CD4-positive, alpha-beta memory T cell (primary cell): ENCODE results near the gene DPF3. TPM values are rescaled to one million over a fixed set of nuclear protein-coding genes. Genes with fewer than 3 reads are reported as not detected.
A peak's percentile ranks its signal among the peaks of the same experiment; 100 is the strongest.

Experiments used
- CTCF ChIA-PET: fragments of 350-600 bp; sonication (Branson Sonifier 250); formaldehyde crosslinking; loops from one replicate; lab custom pipeline; 2021; ENCODE audit warnings: inconsistent platforms; ENCODE audit not compliant: partially characterized antibody; lab: Charles Lee
- POLR2A ChIA-PET: fragments of 350-600 bp; sonication (Branson Sonifier 250); formaldehyde crosslinking; loops from one replicate; lab custom pipeline; 2021; ENCODE audit not compliant: partially characterized antibody; lab: Charles Lee
- DNase-seq, 5 donors: peaks; one replicate each; pipeline versions ENCODE4 v3.0.0 to v3.0.0-alpha.2; 2020 to 2022; ENCODE audit warnings: mixed read lengths in 1 of 5
- H3K27ac ChIP-seq: one replicate; pipeline ENCODE4 v1.7.0; 2013; ENCODE audit warnings: low read depth, low read length
- H3K27me3 ChIP-seq: 2 replicates; pipeline ENCODE4 v1.7.0; 2013; ENCODE audit warnings: mild to moderate bottlenecking, low read length, moderate library complexity; ENCODE audit not compliant: insufficient read depth
- H3K36me3 ChIP-seq: 2 replicates; pipeline ENCODE4 v1.7.0; 2013; ENCODE audit warnings: mild to moderate bottlenecking, low read length, moderate library complexity; ENCODE audit not compliant: insufficient read depth
- H3K4me1 ChIP-seq: 2 replicates; pipeline ENCODE4 v1.7.0; 2013; ENCODE audit warnings: mild to moderate bottlenecking, low read length, moderate library complexity; ENCODE audit not compliant: insufficient read depth
- H3K4me3 ChIP-seq, 2 donors: one replicate each; pipeline ENCODE4 v1.7.0; 2013; ENCODE audit warnings: low read length in 2 of 2, mild to moderate bottlenecking in 1 of 2
- H3K9me3 ChIP-seq, 2 donors: one replicate each; pipeline ENCODE4 v1.7.0; 2013; ENCODE audit warnings: low read length in 2 of 2, control low read depth in 1 of 2; ENCODE audit not compliant: control insufficient read depth in 1 of 2
- H3K27ac Mint-ChIP-seq, 7 donors: one replicate each; pipeline ENCODE4 v1.8.0; 2020 to 2021; ENCODE audit warnings: mixed read lengths in 7 of 7, mild to moderate bottlenecking in 6 of 7, inconsistent platforms in 3 of 7, moderate library complexity in 3 of 7
- H3K27me3 Mint-ChIP-seq, 2 donors: one replicate each; pipeline ENCODE4 v1.8.0; 2020 to 2021; ENCODE audit warnings: mixed read lengths in 2 of 2
- H3K36me3 Mint-ChIP-seq, 2 donors: one replicate each; pipeline ENCODE4 v1.8.0; 2020 to 2021; ENCODE audit warnings: mixed read lengths in 2 of 2, inconsistent platforms in 1 of 2, mild to moderate bottlenecking in 1 of 2
- H3K4me1 Mint-ChIP-seq, 4 donors: one replicate each; pipeline ENCODE4 v1.8.0; 2020 to 2021; ENCODE audit warnings: mixed read lengths in 4 of 4, mild to moderate bottlenecking in 1 of 4
- H3K4me3 Mint-ChIP-seq, 8 donors: one replicate each; pipeline ENCODE4 v1.8.0; 2020 to 2021; ENCODE audit warnings: mixed read lengths in 8 of 8, mild to moderate bottlenecking in 7 of 8, moderate library complexity in 6 of 8, inconsistent platforms in 3 of 8
- H3K9me3 Mint-ChIP-seq, 8 donors: one replicate each; pipeline ENCODE4 v1.8.0; 2020 to 2021; ENCODE audit warnings: mixed read lengths in 8 of 8, mild to moderate bottlenecking in 5 of 8, inconsistent platforms in 3 of 8, moderate library complexity in 1 of 8
- intact Hi-C: fragments of 100-400 bp; cut with micrococcal nuclease; formaldehyde crosslinking; loops from one replicate; pipeline ENCODE4 v1.15.1; 2023
- polyA plus RNA-seq, 2 donors: library from polyadenylated mRNA; unstranded; fragments of 300-500 nt; fragmentation: Illumina TruSeq; gene quantifications; one replicate each; pipeline ENCODE4 v1.2.3, GENCODE V29; 2021
- total RNA-seq, 2 experiments: library from RNA; stranded (reverse); gene quantifications; one replicate each; pipeline ENCODE4 v1.2.3, GENCODE V29; 2021

Gene DPF3
- total and polyA plus RNA-seq, 4 experiments from 2014 or later = 0.25 to 0.35 TPM; not detected in 2

- Histone ChIP-seq H3K27me3 (no peaks in the 10 kb centered on the region), H3K4me1 (no peaks in the 10 kb centered on the region), H3K4me3 (no peak overlapping the region), H3K36me3 (no peaks in the 10 kb centered on the region), H3K9me3 (no peaks in the 10 kb centered on the region), H3K27ac (no peak overlapping the region)
- Mint-ChIP-seq H3K27ac (no peak overlapping the region), H3K4me3 (no peak overlapping the region), H3K36me3 (peaks cover 0 to 6% of the 10 kb centered on the region in 2 donors), H3K27me3 (peaks cover 0 to 3% of the 10 kb centered on the region in 2 donors), H3K4me1 (peaks cover 0 to 4% (median 0%) of the 10 kb centered on the region in 4 donors), H3K9me3 (peaks cover 0 to 12% (median 1%) of the 10 kb centered on the region in 8 donors)
- CTCF ChIA-PET = interaction anchor here (0.6 kb wide), 1 partner anchor 16 kb away, joined by 3 read pairs; no protein-coding TSS in a partner anchor
- no peak for DNase-seq
- intact Hi-C loops = no loop called here
- POLR2A ChIA-PET = no interaction called here
These were observed 311.3 kb downstream of the DPF3 start for GRCh38 chr14:72582582-72582981.

DNA sequence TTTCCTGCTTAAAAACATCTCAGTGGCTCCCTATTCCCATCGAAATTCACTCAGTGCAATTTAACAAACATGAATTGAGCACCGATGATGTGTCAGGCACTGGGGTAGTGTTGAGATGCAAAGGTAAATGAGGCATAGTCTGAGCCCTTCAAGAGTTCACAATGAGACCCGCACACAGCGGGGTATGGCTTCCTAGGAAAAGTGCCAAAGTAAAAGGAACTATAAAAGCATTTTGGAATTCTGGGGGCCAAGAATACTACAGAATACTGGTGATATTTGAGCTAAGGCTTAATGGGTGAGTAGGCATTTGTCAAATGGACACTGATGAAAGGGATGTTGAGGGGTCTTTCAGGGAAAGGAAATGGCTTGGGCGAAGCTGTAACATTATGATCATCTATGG, 315.4 kb downstream of the DPF3 start:
- peaks cover 0 to 1% of the 10 kb centered on the region in 2 donors for H3K27me3 Mint-ChIP-seq
- DNase-seq = no peak
- no peak overlapping the region for H3K27ac ChIP-seq
- CTCF ChIA-PET = no interaction called here
- POLR2A ChIA-PET = no interaction called here
- H3K4me1 Mint-ChIP-seq = peaks cover 0 to 4% (median 0%) of the 10 kb centered on the region in 4 donors
- intact Hi-C loops = no loop called here
- H3K9me3 ChIP-seq = no peaks in the 10 kb centered on the region
- no peaks in the 10 kb centered on the region for H3K36me3 ChIP-seq
- no peak overlapping the region for H3K4me3 Mint-ChIP-seq
- no peaks in the 10 kb centered on the region for H3K27me3 ChIP-seq
- no peak overlapping the region for H3K27ac Mint-ChIP-seq
- H3K9me3 Mint-ChIP-seq = peaks cover 0 to 6% (median 0%) of the 10 kb centered on the region in 8 donors
- no peaks in the 10 kb centered on the region for H3K36me3 Mint-ChIP-seq
- no peaks in the 10 kb centered on the region for H3K4me1 ChIP-seq
- H3K4me3 ChIP-seq = no peak overlapping the region

DNA sequence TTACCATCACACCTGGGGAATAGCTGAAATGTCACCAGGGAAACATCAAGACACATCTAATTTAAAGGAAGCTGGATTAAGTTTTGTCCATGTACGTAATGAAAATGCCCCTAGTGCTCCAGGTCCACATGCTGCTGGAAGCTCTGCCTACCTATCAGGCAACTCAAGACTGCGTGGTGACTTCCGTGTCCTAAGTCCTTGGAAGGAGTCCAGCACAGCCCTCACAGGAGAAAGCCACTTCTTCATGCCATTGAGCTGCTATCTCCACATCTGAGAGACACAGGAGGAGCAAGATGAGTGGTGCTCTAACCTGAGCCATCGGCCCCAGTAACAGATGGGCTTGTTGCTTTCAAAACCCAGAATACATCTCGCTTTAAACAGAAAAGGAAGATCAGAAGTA, 316.4 kb downstream of the DPF3 start:
- Mint-ChIP-seq H3K4me3 (no peak overlapping the region), H3K36me3 (no peaks in the 10 kb centered on the region), H3K27me3 (peaks cover 0 to 1% of the 10 kb centered on the region in 2 donors), H3K9me3 (peaks cover 0 to 6% (median 0%) of the 10 kb centered on the region in 8 donors), H3K27ac (no peak overlapping the region), H3K4me1 (peaks cover 0 to 4% (median 0%) of the 10 kb centered on the region in 4 donors)
- no peaks in the 10 kb centered on the region for H3K4me1 ChIP-seq
- no peaks in the 10 kb centered on the region for H3K9me3 ChIP-seq
- no peak for DNase-seq
- no peak overlapping the region for H3K27ac ChIP-seq
- POLR2A ChIA-PET = no interaction called here
- intact Hi-C loops = no loop called here
- H3K36me3 ChIP-seq = no peaks in the 10 kb centered on the region
- CTCF ChIA-PET = interaction anchor here (1.0 kb wide), 1 partner anchor 38 kb away, joined by 3 read pairs; no protein-coding TSS in a partner anchor
- H3K4me3 ChIP-seq = no peak overlapping the region
- no peaks in the 10 kb centered on the region for H3K27me3 ChIP-seq

GRCh38 chr14:72576258-72576657, 317.6 kb downstream of the DPF3 start:
- POLR2A ChIA-PET = no interaction called here
- Mint-ChIP-seq H3K27me3 (peaks cover 0 to 1% of the 10 kb centered on the region in 2 donors), H3K4me1 (peaks cover 0 to 3% (median 0%) of the 10 kb centered on the region in 4 donors), H3K9me3 (peaks cover 0 to 4% (median 0%) of the 10 kb centered on the region in 8 donors), H3K4me3 (no peak overlapping the region), H3K27ac (no peak overlapping the region), H3K36me3 (no peaks in the 10 kb centered on the region)
- H3K4me1 ChIP-seq = no peaks in the 10 kb centered on the region
- no peaks in the 10 kb centered on the region for H3K9me3 ChIP-seq
- CTCF ChIA-PET = no interaction called here
- no peaks in the 10 kb centered on the region for H3K36me3 ChIP-seq
- no peaks in the 10 kb centered on the region for H3K27me3 ChIP-seq
- H3K4me3 ChIP-seq = no peak overlapping the region
- no peak for DNase-seq
- intact Hi-C loops = no loop called here
- no peak overlapping the region for H3K27ac ChIP-seq

DNA sequence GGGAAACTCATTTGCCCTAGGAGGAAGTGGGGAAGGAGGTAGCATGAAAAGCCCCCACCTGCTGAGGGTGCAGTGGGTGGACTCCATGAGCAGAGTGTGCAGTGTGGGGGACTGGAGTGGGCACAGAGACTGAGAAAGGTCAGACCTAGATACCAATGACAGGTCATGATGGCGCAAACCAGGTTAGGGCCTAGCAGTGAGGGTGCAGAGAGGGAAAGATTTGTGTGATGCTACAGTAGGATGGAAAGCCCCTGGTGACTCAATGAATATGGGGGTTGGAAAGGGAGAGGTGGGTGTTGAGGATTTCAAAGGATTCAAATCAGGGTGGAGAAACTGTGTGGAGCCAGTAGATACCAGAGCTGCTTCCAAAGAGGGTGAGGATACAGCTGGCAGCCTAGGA, 319.2 kb downstream of the DPF3 start:
- peaks cover 0 to 9% (median 0%) of the 10 kb centered on the region in 8 donors for H3K9me3 Mint-ChIP-seq
- Histone ChIP-seq H3K4me1 (no peaks in the 10 kb centered on the region), H3K27me3 (no peaks in the 10 kb centered on the region), H3K36me3 (no peaks in the 10 kb centered on the region), H3K9me3 (no peaks in the 10 kb centered on the region), H3K27ac (no peak overlapping the region), H3K4me3 (no peak overlapping the region)
- H3K4me3 Mint-ChIP-seq = peak overlapping the region in 1 of 8 donors; percentile 1
- ChIA-PET POLR2A (no interaction called here), CTCF (no interaction called here)
- peaks cover 0 to 3% of the 10 kb centered on the region in 2 donors for H3K27me3 Mint-ChIP-seq
- no peak overlapping the region for H3K27ac Mint-ChIP-seq
- H3K4me1 Mint-ChIP-seq = peaks cover 0 to 2% (median 0%) of the 10 kb centered on the region in 4 donors
- DNase-seq = no peak
- H3K36me3 Mint-ChIP-seq = no peaks in the 10 kb centered on the region
- intact Hi-C loops = no loop called here

- peaks cover 0 to 9% (median 0%) of the 10 kb centered on the region in 8 donors for H3K9me3 Mint-ChIP-seq
- Histone ChIP-seq H3K27me3 (no peaks in the 10 kb centered on the region), H3K36me3 (no peaks in the 10 kb centered on the region), H3K27ac (no peak overlapping the region), H3K4me1 (no peaks in the 10 kb centered on the region), H3K4me3 (no peak overlapping the region), H3K9me3 (no peaks in the 10 kb centered on the region)
- intact Hi-C loops = no loop called here
- no peak overlapping the region for H3K4me3 Mint-ChIP-seq
- H3K36me3 Mint-ChIP-seq = no peaks in the 10 kb centered on the region
- H3K4me1 Mint-ChIP-seq = peaks cover 0 to 2% (median 0%) of the 10 kb centered on the region in 4 donors
- CTCF ChIA-PET = no interaction called here
- H3K27ac Mint-ChIP-seq = no peak overlapping the region
- H3K27me3 Mint-ChIP-seq = peaks cover 0 to 3% of the 10 kb centered on the region in 2 donors
- no peak for DNase-seq
- POLR2A ChIA-PET = no interaction called here
These were observed 320.0 kb downstream of the DPF3 start for GRCh38 chr14:72573725-72574417.
